SK-N-SH (cell line): ENCODE measurements around the gene RAMACL. TPM values are rescaled to one million over a fixed set of nuclear protein-coding genes. Genes with fewer than 3 reads are reported as not detected.

ENCODE experiments used
- CTCF ChIA-PET: fragments of 300-600, 350-600 bp; formaldehyde crosslinking; extraction: SDS; loops from one replicate; lab custom pipeline; 2021; lab: Yijun Ruan, JAX
- POLR2A ChIA-PET: fragments of 350-600 bp; sonication (Branson Sonifier 250); formaldehyde crosslinking; extraction: SDS; loops from one replicate; lab custom pipeline; 2020; ENCODE audit warnings: antibody characterized with exemption, inconsistent platforms; lab: Yijun Ruan, JAX
- DNase-seq: peaks from one replicate; pipeline ENCODE4 v3.0.0; 2012
- H2AFZ ChIP-seq: fragments of 200-600 bp; sonication (generic); 2 replicates; pipeline ENCODE4 v1.8.1; 2016; ENCODE audit warnings: antibody characterized with exemption, mild to moderate bottlenecking, low read depth
- H3F3A ChIP-seq: fragments of 200-600 bp; sonication (generic); replicated peaks from 2 replicates; pipeline ENCODE3; 2016; ENCODE audit warnings: antibody characterized with exemption, mild to moderate bottlenecking; ENCODE audit not compliant: insufficient read depth
- H3K27ac ChIP-seq, 2 experiments: fragments of 200-500 bp in 1 of 2; fragments of 200-600 bp in 1 of 2; sonication (Bioruptor generic) in 1 of 2; sonication (generic), shearing (Covaris generic) in 1 of 2; 2 replicates each; pipeline versions ENCODE4 v1.5.1 to v1.6.1; 2014 to 2016; ENCODE audit warnings: low read depth in 2 of 2, inconsistent platforms in 1 of 2, low read length in 1 of 2, mild to moderate bottlenecking in 1 of 2, mixed read lengths in 1 of 2
- H3K27me3 ChIP-seq: fragments of 200-600 bp; sonication (generic), shearing (Covaris generic); 2 replicates; pipeline ENCODE4 v1.6.1; 2016; ENCODE audit warnings: mixed run types; ENCODE audit not compliant: insufficient read depth
- H3K36me3 ChIP-seq, 2 experiments: fragments of 200-500 bp in 1 of 2; fragments of 200-600 bp in 1 of 2; sonication (Bioruptor generic) in 1 of 2; sonication (generic) in 1 of 2; replicated peaks in 1 of 2; 2 replicates each; pipeline versions ENCODE3 to v1.5.1; 2014 to 2016; ENCODE audit warnings: low read length in 1 of 2, mild to moderate bottlenecking in 1 of 2; ENCODE audit not compliant: insufficient read depth in 2 of 2, control insufficient read depth in 1 of 2
- H3K4me1 ChIP-seq, 2 experiments: fragments of 200-500 bp in 1 of 2; fragments of 200-600 bp in 1 of 2; sonication (Bioruptor generic) in 1 of 2; sonication (generic), shearing (Covaris generic) in 1 of 2; 2 replicates each; pipeline versions ENCODE4 v1.5.1 to v1.6.1; 2014 to 2016; ENCODE audit warnings: low read depth in 1 of 2, low read length in 1 of 2, mixed run types in 1 of 2; ENCODE audit not compliant: insufficient read depth in 2 of 2, control insufficient read depth in 1 of 2
- H3K4me2 ChIP-seq: fragments of 200-600 bp; sonication (generic), shearing (Covaris generic); 2 replicates; pipeline ENCODE4 v1.6.1; 2017; ENCODE audit warnings: mixed run types
- H3K4me3 ChIP-seq, 2 experiments: fragments of 200-500 bp in 1 of 2; fragments of 200-600 bp in 1 of 2; sonication (Bioruptor generic) in 1 of 2; sonication (generic), shearing (Covaris generic) in 1 of 2; 2 replicates each; pipeline versions ENCODE4 v1.5.1 to v1.8.1; 2014 to 2016; ENCODE audit warnings: low read depth in 2 of 2, inconsistent platforms in 1 of 2, low read length in 1 of 2, mild to moderate bottlenecking in 1 of 2, mixed read lengths in 1 of 2, moderate library complexity in 1 of 2
- H3K79me2 ChIP-seq: fragments of 200-600 bp; sonication (generic); 2 replicates; pipeline ENCODE4 v1.8.1; 2017; ENCODE audit warnings: mild to moderate bottlenecking; ENCODE audit not compliant: insufficient read depth
- H3K9ac ChIP-seq: fragments of 200-600 bp; sonication (generic); 2 replicates; pipeline ENCODE4 v1.6.1; 2017; ENCODE audit warnings: mixed run types
- H3K9me2 ChIP-seq: fragments of 200-600 bp; sonication (generic); 2 replicates; pipeline ENCODE4 v1.6.1; 2017; ENCODE audit warnings: mixed run types
- H3K9me3 ChIP-seq: fragments of 200-600 bp; sonication (generic); 2 replicates; pipeline ENCODE4 v1.6.1; 2017; ENCODE audit warnings: mixed run types, mild to moderate bottlenecking, moderate library complexity
- H4K20me1 ChIP-seq: fragments of 200-600 bp; sonication (generic); 2 replicates; pipeline ENCODE4 v1.6.1; 2017; ENCODE audit warnings: mild to moderate bottlenecking, mixed run types; ENCODE audit not compliant: insufficient read depth
- CHD2 ChIP-seq: fragments of 150-350 bp; IDR thresholded peaks from 2 replicates; pipeline ENCODE4 v1.6.1; 2018; ENCODE audit warnings: low read length; ENCODE audit not compliant: partially characterized antibody
- GATA2 ChIP-seq: sonication (generic); formaldehyde crosslinking; IDR thresholded peaks from 2 replicates; pipeline ENCODE4 v1.5.0; 2020; ENCODE audit warnings: mild to moderate bottlenecking, missing genetic modification reagents
- JUND ChIP-seq: IDR thresholded peaks from 2 replicates; pipeline ENCODE4 v1.4.0; 2012
- MXI1 ChIP-seq: IDR thresholded peaks from 2 replicates; pipeline ENCODE4 v1.6.1; 2012; ENCODE audit warnings: mild to moderate bottlenecking, low read depth, low read length, improper control_type of control experiment
- NFIC ChIP-seq: IDR thresholded peaks from 2 replicates; pipeline ENCODE4 v1.4.0; 2012; ENCODE audit warnings: borderline replicate concordance
- NRF1 ChIP-seq: IDR thresholded peaks from 2 replicates; pipeline ENCODE4 v1.6.1; 2012; ENCODE audit warnings: low read depth, mild to moderate bottlenecking, low read length
- RXRA ChIP-seq: IDR thresholded peaks from 2 replicates; pipeline ENCODE4 v1.4.0; 2012; ENCODE audit warnings: low read depth, mild to moderate bottlenecking, borderline replicate concordance
- WGBS: methylation state at CpG from one replicate; pipeline ENCODE4 v1.1.6; 2017; ENCODE audit warnings: low lambda C conversion rate; 5-methylcytosine and 5-hydroxymethylcytosine counted together
- polyA plus RNA-seq, 3 experiments: library from polyadenylated mRNA; depleted of rRNA; stranded (reverse); fragments of >200 nt; gene quantifications; 2 replicates each; pipeline ENCODE4 v1.2.3, GENCODE V29; 2012
- TF ChIP-seq, protein P1 (sequence below): IDR thresholded peaks from 2 replicates; pipeline ENCODE4; 2012
- TF ChIP-seq, protein P2 (sequence below): IDR thresholded peaks from 2 replicates; pipeline ENCODE4 v1.4.0; 2012; ENCODE audit warnings: low read depth, borderline replicate concordance
- TF ChIP-seq, protein P3 (sequence below): IDR thresholded peaks from 2 replicates; pipeline ENCODE4 v1.4.0; 2012; ENCODE audit warnings: low read depth, borderline replicate concordance
- TF ChIP-seq, protein P4 (sequence below): fragments of 150-350 bp; IDR thresholded peaks from 2 replicates; pipeline ENCODE4 v1.6.1; 2016; ENCODE audit warnings: mild to moderate bottlenecking, low read depth, low read length

RAMACL gene
- polyA plus RNA-seq, 1 of the 3 experiments (the other 2 are of a cell fraction), result 0.10 TPM

DNA sequence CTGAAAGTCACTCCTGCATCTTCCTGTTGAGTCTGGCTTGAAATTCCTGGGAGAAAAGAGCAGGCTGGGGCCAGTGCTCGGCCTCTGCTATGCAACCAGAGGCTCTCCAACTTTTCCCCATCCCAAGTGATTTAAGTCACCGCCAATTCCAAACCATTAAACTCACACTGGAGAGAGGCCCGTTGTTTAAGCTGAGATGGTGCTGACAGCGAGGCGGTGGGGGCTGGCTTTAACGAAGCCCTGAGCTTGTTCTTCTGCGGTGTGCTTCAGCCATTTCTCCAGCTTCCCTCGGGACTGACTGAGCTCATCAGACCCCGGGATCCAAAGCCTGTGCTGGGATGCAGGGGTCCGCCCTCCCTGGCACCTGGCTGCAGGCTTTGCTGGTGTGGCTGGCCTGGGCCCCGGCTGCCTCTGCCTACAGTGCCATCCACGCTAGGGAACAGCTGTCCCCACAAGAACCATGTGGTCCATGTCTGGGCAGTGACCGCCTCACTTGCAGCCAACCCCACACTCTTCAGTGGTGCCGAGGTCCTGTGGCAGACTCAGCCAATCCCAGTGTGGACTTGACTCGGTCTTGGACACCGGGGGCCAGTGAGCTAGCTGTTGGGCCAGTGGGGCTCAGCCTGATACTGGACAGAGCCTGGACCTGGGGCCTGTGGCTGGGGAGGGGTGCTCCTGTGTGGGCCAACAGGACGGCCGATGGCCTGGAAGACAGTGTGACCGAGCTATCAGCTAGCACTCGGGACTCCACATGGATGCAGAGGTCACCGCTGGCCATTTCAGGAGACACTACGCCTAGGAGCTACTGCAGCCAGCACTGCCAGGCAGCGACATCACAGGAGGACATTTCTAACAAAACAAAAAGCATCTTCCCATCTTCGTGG lies 21.2 kb downstream of the RAMACL start:
- POLR2A ChIA-PET, result no interaction called here
- H4K20me1 ChIP-seq, result no peaks in the 10 kb centered on the region
- H3K27ac ChIP-seq, result no peak overlapping the region
- peaks cover 3% of the 10 kb centered on the region for H3F3A ChIP-seq
- no peak overlapping the region for H2AFZ ChIP-seq
- TF ChIP-seq, protein P1, sequence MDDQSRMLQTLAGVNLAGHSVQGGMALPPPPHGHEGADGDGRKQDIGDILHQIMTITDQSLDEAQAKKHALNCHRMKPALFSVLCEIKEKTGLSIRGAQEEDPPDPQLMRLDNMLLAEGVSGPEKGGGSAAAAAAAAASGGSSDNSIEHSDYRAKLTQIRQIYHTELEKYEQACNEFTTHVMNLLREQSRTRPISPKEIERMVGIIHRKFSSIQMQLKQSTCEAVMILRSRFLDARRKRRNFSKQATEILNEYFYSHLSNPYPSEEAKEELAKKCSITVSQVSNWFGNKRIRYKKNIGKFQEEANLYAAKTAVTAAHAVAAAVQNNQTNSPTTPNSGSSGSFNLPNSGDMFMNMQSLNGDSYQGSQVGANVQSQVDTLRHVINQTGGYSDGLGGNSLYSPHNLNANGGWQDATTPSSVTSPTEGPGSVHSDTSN, result no peak
- no peak for TF ChIP-seq NFIC
- TF ChIP-seq, protein P2, sequence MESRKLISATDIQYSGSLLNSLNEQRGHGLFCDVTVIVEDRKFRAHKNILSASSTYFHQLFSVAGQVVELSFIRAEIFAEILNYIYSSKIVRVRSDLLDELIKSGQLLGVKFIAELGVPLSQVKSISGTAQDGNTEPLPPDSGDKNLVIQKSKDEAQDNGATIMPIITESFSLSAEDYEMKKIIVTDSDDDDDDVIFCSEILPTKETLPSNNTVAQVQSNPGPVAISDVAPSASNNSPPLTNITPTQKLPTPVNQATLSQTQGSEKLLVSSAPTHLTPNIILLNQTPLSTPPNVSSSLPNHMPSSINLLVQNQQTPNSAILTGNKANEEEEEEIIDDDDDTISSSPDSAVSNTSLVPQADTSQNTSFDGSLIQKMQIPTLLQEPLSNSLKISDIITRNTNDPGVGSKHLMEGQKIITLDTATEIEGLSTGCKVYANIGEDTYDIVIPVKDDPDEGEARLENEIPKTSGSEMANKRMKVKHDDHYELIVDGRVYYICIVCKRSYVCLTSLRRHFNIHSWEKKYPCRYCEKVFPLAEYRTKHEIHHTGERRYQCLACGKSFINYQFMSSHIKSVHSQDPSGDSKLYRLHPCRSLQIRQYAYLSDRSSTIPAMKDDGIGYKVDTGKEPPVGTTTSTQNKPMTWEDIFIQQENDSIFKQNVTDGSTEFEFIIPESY, result no peak
- TF ChIP-seq, protein P3, sequence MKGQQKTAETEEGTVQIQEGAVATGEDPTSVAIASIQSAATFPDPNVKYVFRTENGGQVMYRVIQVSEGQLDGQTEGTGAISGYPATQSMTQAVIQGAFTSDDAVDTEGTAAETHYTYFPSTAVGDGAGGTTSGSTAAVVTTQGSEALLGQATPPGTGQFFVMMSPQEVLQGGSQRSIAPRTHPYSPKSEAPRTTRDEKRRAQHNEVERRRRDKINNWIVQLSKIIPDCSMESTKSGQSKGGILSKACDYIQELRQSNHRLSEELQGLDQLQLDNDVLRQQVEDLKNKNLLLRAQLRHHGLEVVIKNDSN, result no peak
- TF ChIP-seq RXRA, result no peak
- TF ChIP-seq, all 33 proteins: peak for 0
- Histone ChIP-seq H3K9me3 (no peaks in the 10 kb centered on the region), H3K4me2 (no peak overlapping the region), H3K4me3 (no peak overlapping the region), H3K36me3 (peaks cover 7 to 30% of the 10 kb centered on the region in 2 experiments), H3K27me3 (no peaks in the 10 kb centered on the region), H3K4me1 (peaks cover 9 to 10% of the 10 kb centered on the region in 2 experiments; a peak in 3 of 4 replicates), H3K9ac (no peak overlapping the region), H3K9me2 (no peaks in the 10 kb centered on the region), H3K79me2 (peaks cover 53% of the 10 kb centered on the region)
- CTCF ChIA-PET, result no interaction called here
- WGBS, result 88% methylated on average over 11 of the region's 24 CpGs
- no peak for DNase-seq

GRCh38 chr6:166563805-166564204 lies 22.7 kb downstream of the RAMACL start:
- Histone ChIP-seq H3K4me3 (no peak overlapping the region), H4K20me1 (no peaks in the 10 kb centered on the region), H3K79me2 (peaks cover 51% of the 10 kb centered on the region), H3K9ac (no peak overlapping the region), H3K27ac (no peak overlapping the region; a peak in 1 of 4 replicates), H3K4me1 (peaks cover 3 to 9% of the 10 kb centered on the region in 2 experiments; a peak in 3 of 4 replicates), H3K9me3 (peaks cover 6% of the 10 kb centered on the region; the same call in 1 of the 2 replicates), H3K9me2 (no peaks in the 10 kb centered on the region), H2AFZ (no peak overlapping the region), H3K27me3 (no peaks in the 10 kb centered on the region), H3K36me3 (peaks cover 14 to 30% of the 10 kb centered on the region in 2 experiments), H3K4me2 (no peak overlapping the region), H3F3A (peaks cover 3% of the 10 kb centered on the region)
- WGBS, result 93% methylated on average over 9 of the region's 9 CpGs
- POLR2A ChIA-PET, result interaction anchor here (1.2 kb wide), 1 partner anchor 20 kb away, joined by 3 read pairs; no protein-coding TSS in a partner anchor
- TF ChIP-seq CHD2, result no peak
- TF ChIP-seq JUND, result no peak
- TF ChIP-seq MXI1, result no peak
- no peak for TF ChIP-seq GATA2 (CRISPR knock-in tag)
- no peak for TF ChIP-seq NRF1
- TF ChIP-seq, protein P4, sequence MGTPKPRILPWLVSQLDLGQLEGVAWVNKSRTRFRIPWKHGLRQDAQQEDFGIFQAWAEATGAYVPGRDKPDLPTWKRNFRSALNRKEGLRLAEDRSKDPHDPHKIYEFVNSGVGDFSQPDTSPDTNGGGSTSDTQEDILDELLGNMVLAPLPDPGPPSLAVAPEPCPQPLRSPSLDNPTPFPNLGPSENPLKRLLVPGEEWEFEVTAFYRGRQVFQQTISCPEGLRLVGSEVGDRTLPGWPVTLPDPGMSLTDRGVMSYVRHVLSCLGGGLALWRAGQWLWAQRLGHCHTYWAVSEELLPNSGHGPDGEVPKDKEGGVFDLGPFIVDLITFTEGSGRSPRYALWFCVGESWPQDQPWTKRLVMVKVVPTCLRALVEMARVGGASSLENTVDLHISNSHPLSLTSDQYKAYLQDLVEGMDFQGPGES, result no peak
- CTCF ChIA-PET, result no interaction called here
- no peak for DNase-seq
